ENCODE data around the gene STXBP6. TPM values are rescaled to one million over a fixed set of nuclear protein-coding genes. Genes with fewer than 3 reads are reported as not detected.
A peak's percentile ranks its signal among the peaks of the same experiment; 100 is the strongest.
"Not testable (repeated sequence)": the region's sequence is repeated elsewhere in the genome, so short reads cannot be mapped to it uniquely, and the experiment has no call there.

The STXBP6 gene
- total RNA-seq, 1 donor from 2014 or later = 0.63 TPM

DNA sequence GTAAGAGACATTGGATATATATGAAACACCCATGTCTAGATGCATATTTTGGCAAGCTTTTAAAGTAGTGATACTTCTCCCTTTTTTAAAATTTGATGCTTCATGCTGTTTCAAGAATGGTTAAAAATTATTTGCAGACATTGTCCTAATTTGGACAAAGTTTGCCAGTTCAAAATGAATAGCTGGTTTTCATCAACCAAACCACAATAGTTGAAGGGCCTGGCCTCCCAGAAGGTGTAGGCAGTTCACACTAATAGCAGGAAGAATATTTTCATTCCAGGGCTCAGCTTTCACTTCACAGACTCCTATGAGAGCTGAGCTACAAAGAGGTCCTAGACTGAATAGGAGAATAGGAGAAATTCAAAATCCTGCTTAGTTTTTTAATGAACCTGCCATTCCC, 78.7 kb downstream of the STXBP6 start:
- no peak overlapping the region for H3K4me3 ChIP-seq (ENCODE audit: low read depth, low read length)
- DNase-seq (ENCODE audit: low read depth) = no peak
- no peak for TF ChIP-seq CTCF (conservative IDR thresholded peaks at IDR 0.05; ENCODE audit: low read depth, low read length)

GRCh38 chr14:24966579-24966964, 83.4 kb downstream of the STXBP6 start:
- no peak for DNase-seq (ENCODE audit: low read depth)
- no peak for TF ChIP-seq CTCF (conservative IDR thresholded peaks at IDR 0.05; ENCODE audit: low read depth, low read length)
- no peak overlapping the region for H3K4me3 ChIP-seq (ENCODE audit: low read depth, low read length)

DNA sequence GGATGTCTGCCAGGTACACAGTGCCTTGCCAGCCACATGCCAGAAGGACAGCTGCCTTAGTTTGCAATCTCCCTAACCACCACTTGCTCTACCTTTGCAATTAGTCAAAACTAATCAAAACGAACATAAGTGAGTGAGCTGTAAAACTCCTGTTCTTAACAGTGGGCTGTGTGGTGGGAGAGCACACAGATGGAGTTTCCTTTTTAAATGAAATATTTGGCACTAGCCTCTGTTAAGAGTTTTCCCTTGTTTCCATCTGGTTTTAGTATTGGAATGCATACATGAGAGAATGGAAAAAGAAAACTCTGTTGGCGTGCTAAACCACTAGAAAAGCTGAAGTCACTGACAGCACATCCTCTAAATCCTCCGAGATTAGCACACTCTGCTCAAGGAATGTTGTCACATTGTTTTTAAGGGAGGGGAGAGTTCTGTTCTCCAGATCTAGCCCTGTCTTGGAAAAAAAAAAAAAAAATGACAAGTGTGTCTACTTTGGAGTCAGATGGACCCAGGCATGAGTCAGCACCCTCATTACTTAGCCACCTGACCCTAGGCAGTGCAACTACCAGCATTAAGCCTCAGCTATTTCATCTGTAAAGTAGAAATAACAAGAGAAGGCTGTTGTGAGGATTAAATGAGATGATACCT, 83.9 kb downstream of the STXBP6 start:
- peak; percentile 55 for DNase-seq (ENCODE audit: low read depth)
- no peak overlapping the region for H3K4me3 ChIP-seq (ENCODE audit: low read depth, low read length)
- no peak for TF ChIP-seq CTCF (conservative IDR thresholded peaks at IDR 0.05; ENCODE audit: low read depth, low read length)

- no peak overlapping the region for H3K4me3 ChIP-seq (ENCODE audit: low read depth, low read length)
- TF ChIP-seq CTCF (conservative IDR thresholded peaks at IDR 0.05; ENCODE audit: low read depth, low read length) = no peak
- no peak for DNase-seq (ENCODE audit: low read depth)
These were observed 84.4 kb downstream of the STXBP6 start for GRCh38 chr14:24965578-24965933.

GRCh38 chr14:24964591-24964990, 85.4 kb downstream of the STXBP6 start:
- no peak for DNase-seq (ENCODE audit: low read depth)
- TF ChIP-seq CTCF (conservative IDR thresholded peaks at IDR 0.05; ENCODE audit: low read depth, low read length) = no peak
- no peak overlapping the region for H3K4me3 ChIP-seq (ENCODE audit: low read depth, low read length)

GRCh38 chr14:24964048-24964447, 85.9 kb downstream of the STXBP6 start:
- no peak for TF ChIP-seq CTCF (conservative IDR thresholded peaks at IDR 0.05; ENCODE audit: low read depth, low read length)
- DNase-seq (ENCODE audit: low read depth) = no peak
- H3K4me3 ChIP-seq (ENCODE audit: low read depth, low read length) = no peak overlapping the region

DNA sequence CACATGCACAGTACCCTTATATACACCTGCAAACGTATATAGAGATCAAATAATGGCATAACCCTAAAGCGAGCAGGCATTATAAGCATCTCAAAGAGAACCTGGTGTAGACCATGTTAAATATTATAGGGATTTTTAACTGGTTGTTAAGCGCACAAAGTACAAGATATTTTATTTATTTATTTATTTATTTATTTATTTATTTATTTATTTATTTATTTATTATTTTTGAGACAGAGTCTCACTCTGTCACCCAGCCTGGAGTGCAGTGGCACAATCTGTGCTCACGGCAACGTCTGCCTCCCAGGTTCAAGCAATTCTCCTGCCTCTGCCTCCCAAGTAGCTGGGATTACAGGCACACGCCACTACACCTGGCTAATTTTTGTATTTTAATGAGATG, 87.8 kb downstream of the STXBP6 start:
- H3K4me3 ChIP-seq (ENCODE audit: low read depth, low read length); DNase-seq (ENCODE audit: low read depth): not testable (repeated sequence)
